HG03039 (cell line): ENCODE data around the gene NPAS3.

ENCODE experiments used
- ATAC-seq: cut with Tn5 transposase; IDR thresholded peaks from one replicate; pipeline ENCODE4 v1.9.1; 2021; ENCODE audit warnings: mild to moderate bottlenecking, moderate library complexity; ENCODE audit not compliant: unreplicated experiment

Gene NPAS3

DNA sequence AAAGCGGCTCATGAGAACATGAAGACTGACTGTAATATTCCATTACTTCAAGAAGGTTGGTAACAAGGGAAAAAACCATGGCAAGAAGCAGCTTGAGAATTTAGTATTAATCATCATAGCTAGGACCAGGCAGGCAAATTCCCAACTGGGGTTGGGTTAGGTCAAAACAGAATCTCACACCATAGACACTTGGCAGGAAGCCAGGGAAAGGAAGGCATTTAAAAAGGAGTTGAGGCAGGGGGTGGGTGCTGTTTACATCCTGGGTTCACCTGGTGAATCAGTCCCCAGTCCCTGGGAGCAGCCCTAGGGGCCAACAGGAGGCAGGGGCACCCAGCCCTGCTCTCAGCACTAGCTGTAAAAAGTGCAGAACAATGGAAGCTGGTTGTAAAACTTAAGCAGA, 903.6 kb downstream of the NPAS3 start:
- ATAC-seq = no peak

DNA sequence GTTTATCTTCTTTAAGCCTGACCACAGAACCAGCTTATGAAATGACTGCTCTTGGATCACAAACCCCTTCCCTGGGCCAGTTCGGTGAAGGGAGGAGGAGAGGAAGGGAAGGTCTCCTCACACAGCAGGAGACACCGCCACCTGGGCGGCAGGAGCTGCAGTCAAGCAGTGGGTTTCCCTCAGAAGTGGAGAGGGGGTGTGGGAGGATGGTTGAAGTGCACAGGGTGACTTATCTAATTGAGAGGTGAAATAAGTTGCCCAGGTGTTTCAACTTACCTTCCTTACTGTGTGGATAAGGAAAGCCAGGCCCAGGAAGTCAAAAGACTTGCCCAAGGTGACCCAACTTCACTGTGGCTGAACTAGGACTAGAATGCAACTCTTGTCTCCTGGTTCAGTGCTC, 905.4 kb downstream of the NPAS3 start:
- no peak for ATAC-seq

DNA sequence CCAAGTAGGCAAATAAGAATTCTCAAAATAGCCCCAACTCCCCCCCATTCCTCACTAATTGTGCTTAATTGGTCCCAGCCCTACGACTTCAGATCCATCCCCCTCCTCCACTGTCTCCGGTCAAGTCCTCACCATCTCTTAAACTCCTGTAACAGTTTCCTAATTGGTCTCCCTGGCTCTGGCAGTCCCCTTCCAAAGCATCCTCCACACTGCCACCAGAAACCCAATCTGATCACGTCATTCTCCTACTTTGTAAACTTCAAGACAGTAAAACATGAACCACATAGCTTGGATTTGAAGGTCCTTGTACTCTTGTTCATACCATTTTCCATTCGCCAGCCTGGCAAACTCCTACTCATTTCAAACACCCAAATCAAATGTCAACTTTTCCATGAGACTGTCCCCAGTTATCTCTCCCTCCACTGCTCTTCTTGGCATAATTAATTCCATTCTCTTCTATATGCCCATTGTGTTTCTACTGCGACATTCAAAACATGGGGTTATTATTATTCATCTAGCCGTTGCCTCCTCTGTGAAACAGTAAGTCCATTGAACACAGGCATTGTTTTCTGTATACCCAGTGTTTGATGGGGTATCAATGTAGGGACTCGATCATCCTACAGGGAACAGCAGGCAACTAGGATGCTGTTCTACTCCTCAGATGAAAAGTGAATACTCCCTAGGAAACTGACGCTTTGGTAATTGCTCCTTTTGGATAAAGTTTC, 907.6 kb downstream of the NPAS3 start:
- ATAC-seq = no peak

DNA sequence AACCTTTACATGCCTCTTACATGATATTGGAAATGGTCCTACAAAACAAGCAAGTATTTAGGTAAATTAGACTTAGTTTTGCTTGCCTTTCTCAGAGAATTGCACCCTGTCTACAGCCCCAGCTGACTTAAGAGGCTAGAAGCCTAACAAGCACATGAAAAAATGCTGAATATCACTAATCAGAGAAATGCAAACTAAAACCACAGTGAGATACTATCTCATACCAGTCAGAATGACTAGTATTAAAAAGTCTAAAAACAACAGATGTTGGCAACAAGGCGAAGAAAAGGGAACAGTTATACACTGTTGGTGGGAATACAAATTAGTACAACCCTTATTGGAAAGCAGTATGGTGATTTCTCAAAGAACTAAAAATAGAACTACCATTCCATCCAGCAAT, 908.4 kb downstream of the NPAS3 start:
- no peak for ATAC-seq

DNA sequence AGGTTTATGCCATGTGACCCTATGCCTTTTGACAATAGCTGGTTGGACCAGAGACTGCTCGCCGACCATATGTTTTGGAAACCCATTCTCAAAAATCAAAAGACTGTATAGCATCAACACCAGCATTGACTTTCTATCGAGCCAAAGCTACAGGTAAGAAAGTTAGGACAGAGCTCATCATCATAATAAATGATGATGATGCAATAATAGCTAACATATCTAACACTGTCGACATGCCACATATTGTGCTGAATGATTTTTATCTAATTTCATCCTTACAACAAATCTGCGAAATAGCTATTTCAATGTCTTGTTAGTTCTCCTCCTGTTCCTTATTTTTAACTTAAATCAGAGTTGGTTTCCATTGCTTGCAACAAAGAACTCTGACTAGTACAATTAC, 909.3 kb downstream of the NPAS3 start:
- no peak for ATAC-seq

DNA sequence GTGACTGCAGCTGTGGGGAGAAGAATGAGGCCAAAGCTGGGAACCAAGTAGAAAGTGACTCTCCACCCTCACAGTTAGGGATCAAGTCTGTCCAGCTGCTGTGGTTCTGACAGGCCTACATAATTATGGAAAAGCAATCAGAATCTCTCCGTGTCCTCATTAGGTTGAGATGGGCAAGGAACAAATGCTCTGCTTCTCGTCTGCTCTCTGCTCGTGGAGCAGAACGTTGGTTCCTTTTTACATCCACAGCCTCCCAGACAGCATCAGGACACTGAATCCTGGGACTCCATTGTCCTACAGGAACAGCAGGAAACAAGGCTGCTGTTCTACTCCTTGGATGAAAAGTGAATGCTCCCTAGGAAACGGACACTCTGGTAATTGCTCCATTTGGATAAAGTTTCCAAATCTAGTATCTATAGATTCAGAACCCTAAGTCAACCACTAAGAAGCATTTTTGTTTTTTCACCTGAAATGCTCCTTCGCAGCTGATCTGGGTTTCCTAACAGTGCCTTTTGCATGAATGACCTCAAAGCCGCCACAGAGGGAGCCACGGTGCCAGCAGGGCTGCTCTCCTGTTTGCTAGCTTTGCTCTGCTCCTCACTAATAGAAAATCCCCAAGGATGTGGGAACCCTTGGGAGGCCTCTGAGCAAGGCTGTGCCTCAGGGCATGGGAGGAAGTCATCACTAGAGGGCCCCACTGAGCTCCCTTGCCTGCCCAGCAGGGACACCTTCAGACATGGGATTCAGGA, 910.2 kb downstream of the NPAS3 start:
- ATAC-seq = no peak

DNA sequence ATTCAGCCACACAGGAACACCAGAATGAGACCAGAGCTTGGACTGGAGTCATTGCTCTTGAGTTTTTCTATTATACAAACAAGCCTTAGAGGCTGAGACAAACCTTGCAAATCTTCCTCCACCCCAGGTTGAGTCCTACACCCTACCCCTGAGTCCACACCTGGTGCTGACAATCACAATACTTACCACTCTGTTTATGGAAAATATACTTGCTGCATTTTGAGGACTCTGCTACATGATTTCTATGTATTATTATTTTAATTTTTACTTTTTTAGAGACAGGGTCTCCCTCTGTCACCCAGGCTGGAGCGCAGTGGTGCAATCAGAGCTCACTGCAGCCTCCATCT, 910.7 kb downstream of the NPAS3 start:
- ATAC-seq = no peak

DNA sequence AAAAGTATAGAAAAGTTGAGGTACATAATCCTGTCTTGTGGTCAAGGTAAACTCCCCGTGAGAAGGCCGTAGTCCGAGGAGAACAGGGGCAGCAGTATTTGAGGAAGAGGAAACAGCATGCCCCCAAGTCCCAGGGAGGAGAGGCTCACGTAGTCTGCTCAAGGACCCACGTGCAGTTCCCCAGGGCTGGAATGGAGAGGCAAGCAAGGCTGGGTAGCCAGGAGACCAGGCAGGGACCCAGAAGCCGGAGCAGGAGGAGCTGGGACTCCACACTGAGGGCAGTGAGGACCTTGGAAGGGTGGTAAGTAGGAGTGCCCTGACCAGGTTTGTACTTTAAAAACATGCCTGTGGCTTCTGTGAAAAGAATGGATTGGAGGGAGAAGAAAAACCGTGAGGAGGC, 912.1 kb downstream of the NPAS3 start:
- ATAC-seq = no peak

DNA sequence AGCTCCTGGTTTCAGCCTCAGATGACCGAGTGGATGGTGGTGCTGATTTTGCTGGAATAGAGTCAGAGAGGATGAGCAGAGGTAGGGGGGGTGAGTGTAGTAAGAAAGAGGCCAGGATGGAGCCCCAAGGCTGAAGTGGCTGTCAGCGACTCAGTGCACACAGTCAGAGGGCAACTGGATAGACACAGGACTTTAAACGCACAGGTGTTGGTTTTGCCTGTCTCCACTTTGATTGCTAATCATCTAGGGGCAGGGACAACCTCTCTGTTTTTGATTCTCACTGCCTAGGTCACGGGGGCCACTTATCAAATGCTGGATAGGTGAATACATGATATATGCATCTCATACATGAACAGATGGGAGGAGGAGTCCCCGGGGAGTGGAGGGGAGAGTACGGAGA, 912.7 kb downstream of the NPAS3 start:
- ATAC-seq = no peak

DNA sequence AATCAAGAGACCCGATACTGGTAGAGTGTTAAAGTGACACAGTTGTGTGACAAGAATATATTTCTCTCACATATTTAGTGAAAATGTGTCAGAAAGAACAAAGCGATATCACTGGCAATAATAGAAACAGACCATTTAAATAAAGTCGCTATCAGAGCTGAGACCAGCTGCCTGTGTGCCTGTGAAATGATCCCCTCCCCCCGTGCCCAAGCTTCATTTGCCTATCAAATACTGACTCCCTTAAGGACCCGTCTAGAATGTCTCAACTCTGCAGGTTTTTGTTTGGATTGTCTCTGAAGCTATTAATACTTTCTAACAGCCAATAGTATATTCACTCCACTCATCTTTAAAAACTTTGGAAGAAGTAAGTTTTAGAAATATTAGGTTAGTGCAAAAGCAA, 913.3 kb downstream of the NPAS3 start:
- no peak for ATAC-seq
